HG03565 (cell line): ENCODE data around the gene NOA1.
"Not testable (repeated sequence)": the region's sequence is repeated elsewhere in the genome, so short reads cannot be mapped to it uniquely, and the experiment has no call there.

ENCODE experiments used
- ATAC-seq: cut with Tn5 transposase; IDR thresholded peaks from one replicate; pipeline ENCODE4 v1.9.1; 2021; ENCODE audit warnings: mild to moderate bottlenecking, moderate library complexity; ENCODE audit not compliant: unreplicated experiment

Gene NOA1

DNA sequence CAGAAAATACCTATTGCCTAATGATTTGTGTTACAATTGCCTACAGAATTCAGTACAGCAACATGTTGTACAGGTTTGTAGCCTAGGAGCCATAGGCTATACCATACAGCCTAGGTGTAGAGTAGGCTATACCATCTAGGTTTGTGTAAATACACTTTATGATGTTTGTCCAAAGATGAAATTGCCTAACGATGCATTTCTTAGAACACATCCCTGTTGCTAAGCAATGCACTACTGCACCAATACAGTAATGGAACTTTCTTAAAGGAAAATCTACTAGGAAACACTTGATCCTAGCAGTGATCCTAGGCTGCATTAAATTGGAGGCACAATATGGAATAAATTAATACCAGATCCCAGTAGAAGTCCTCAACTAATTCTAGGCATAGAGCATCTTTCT is 18.3 kb downstream of the NOA1 start:
- no peak for ATAC-seq

GRCh38 chr4:56958111-56958517 is 19.3 kb downstream of the NOA1 start:
- no peak for ATAC-seq

DNA sequence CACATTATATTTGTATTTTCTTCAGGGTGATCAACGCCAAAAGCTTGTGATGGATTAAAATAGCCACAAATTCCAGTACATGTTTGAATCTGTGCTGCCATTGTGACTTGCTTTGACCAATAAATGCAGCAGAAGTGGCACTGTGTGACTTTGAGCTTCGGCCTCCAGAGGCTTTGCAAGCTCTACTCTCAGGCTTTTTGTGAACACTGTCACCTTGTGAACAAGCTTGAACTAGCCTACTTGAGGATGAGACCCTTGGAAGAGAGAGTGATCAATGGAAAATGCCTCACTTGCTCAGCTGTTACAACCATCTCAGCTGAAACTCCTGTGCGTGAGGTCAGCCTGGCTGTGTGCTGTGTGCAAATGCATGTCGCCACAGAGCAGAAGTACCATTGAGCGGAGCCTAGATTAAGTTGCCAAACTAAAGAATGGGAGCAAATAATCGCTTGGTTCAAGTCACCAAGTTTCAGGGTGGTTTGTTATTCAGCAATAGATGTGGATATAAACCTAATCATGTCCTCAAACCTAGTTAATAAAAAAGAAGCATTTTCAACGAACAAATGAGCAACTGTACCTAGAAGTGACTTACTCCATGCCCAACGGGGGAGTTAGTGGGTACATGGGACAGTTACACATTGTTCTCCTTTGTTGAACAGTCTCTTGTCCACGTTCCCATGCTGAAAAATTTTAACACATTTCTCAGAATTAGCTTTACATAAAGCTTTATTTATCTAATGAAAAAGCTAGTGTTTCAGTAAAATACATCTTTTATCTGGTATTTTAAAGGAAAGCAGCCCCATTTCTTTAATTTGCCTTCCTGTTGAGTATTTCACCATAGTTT is 23.5 kb downstream of the NOA1 start:
- ATAC-seq: no peak

- ATAC-seq: no peak
These were observed 36.0 kb downstream of the NOA1 start for GRCh38 chr4:56941403-56941802.

DNA sequence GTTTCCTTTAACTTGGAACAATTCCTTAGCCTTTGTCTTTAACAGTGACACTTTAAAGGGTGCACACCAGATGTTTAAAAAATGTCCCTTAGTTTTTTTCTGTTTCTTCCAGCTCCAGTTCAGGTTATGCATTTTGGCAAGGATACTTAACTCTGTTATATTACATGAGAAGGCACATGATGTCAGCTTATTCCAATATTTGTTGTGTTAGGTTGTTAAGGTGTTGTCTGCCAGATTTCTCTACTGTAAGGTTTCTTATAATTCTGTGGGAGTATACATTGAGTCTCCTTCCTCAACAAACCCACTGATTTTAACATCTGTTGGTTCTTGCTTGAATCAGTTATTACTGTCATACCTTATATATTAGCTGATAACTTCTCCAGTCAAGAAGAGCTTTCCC is 36.4 kb downstream of the NOA1 start:
- no peak for ATAC-seq

DNA sequence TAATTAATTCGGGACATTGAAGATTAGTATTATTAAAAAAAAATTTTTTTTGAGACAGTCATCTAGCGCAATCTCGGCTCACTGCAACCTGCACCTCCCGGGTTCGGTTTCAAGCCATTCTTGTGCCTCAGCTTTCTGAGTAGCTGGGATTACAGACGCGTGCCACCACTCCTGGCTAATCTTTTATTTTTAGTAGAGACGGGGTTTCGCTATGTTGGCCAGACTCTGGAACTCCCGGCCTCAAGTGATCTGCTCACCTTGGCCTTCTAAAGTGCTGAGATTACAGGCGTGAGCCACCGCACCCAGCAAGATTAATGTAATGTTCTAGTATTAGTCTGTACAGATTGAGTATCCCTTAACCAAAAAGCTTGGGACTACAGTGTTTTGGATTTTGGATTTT is 37.0 kb downstream of the NOA1 start:
- ATAC-seq: no peak

GRCh38 chr4:56939826-56940225 is 37.6 kb downstream of the NOA1 start:
- ATAC-seq: not testable (repeated sequence)

GRCh38 chr4:56937262-56937661 is 40.1 kb downstream of the NOA1 start:
- no peak for ATAC-seq

DNA sequence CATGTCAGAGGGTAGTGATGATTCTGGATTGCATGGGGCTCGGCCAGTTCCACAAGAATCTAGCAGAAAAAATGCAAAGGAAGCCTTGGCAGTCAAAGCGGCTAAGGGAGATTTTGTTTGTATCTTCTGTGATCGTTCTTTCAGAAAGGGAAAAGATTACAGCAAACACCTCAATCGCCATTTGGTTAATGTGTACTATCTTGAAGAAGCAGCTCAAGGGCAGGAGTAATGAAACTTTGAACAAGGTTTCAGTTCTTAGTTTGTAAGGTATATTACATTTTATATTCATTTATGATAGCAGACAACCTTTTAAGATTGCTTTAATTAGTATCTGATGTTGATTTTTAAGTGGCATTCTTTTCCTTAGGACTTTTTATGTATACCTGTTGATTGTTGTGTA is 45.5 kb downstream of the NOA1 start:
- ATAC-seq: no peak

DNA sequence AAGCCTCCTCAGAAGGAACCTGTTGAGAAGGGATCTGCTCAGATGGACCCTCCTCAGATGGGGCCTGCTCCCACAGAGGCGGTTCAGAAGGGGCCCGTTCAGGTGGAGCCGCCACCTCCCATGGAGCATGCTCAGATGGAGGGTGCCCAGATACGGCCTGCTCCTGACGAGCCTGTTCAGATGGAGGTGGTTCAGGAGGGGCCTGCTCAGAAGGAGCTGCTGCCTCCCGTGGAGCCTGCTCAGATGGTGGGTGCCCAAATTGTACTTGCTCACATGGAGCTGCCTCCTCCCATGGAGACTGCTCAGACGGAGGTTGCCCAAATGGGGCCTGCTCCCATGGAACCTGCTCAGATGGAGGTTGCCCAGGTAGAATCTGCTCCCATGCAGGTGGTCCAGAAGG is 46.8 kb downstream of the NOA1 start:
- ATAC-seq: no peak

DNA sequence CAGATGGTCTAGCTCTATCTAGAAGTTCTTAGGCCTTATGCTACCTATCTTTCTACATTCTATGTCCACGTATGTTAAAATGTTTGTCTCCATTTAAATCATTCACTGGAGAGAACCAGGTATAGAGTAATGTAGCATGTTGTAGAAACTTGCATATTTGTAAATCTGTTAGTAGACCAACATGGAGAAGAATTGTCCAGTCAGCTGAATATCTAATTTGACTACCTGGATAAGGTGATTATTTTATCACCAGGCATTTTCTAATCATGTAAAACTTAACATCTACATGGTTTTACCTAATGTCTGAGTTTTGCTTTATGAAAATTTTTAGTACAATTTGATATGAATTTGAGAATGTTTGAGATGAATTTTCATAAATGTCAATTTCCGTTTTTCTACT is 50.2 kb downstream of the NOA1 start:
- ATAC-seq: no peak

- not testable (repeated sequence) for ATAC-seq
These were observed 62.4 kb downstream of the NOA1 start for GRCh38 chr4:56914977-56915376.

DNA sequence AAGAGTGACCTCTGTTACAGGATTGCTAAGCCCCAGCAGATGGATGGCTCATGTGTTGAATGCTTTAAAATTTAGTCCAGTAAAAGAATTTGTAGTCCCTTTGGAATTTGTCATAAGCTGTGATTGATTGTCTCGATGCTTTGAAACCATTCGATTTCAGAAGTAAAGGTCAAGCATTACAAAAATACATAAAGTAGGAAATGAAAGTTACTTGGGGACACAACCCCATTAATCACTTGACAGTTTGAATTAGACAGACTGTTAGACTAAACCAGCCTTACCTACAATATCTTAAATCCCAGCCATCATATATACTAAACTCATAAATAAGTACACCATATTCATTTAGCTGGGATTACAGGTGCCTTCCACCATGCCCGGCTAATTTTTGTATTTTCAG is 63.1 kb downstream of the NOA1 start:
- ATAC-seq: no peak
